K562 (cell line): ENCODE data around the gene GPRC5B. TPM values are rescaled to one million over a fixed set of nuclear protein-coding genes. Genes with fewer than 3 reads are reported as not detected.

ENCODE experiments used
- ARNT ChIP-seq, 2 experiments: fragments of 450-650 bp; IDR thresholded peaks; 2 replicates each; pipeline ENCODE4 v1.6.1; 2016; ENCODE audit warnings: mild to moderate bottlenecking in 1 of 2
- BRD9 ChIP-seq: fragments of 450-650 bp; IDR thresholded peaks from 2 replicates; pipeline ENCODE4 v1.6.1; 2018; ENCODE audit warnings: low read depth; ENCODE audit not compliant: partially characterized antibody
- CBFB ChIP-seq: sonication (generic); formaldehyde crosslinking; IDR thresholded peaks from 2 replicates; pipeline ENCODE4 v1.4.0; 2020; ENCODE audit warnings: mild to moderate bottlenecking, missing genetic modification reagents
- DACH1 ChIP-seq: fragments of 450-650 bp; IDR thresholded peaks from 2 replicates; pipeline ENCODE4 v1.6.1; 2018; ENCODE audit not compliant: partially characterized antibody
- DPF2 ChIP-seq: fragments of 450-650 bp; IDR thresholded peaks from 2 replicates; pipeline ENCODE4 v1.6.1; 2016
- EP300 ChIP-seq: IDR thresholded peaks from 2 replicates; pipeline ENCODE4 v1.6.1; 2012; ENCODE audit warnings: low read length, improper control_type of control experiment
- EZH2 ChIP-seq: IDR thresholded peaks from 2 replicates; pipeline ENCODE4 v1.6.1; 2012; ENCODE audit warnings: low read depth, mild to moderate bottlenecking, inconsistent platforms, low read length, borderline replicate concordance
- FUS ChIP-seq: fragments of 200-400 bp; formaldehyde crosslinking; optimal IDR thresholded peaks from 2 replicates; pipeline ENCODE3; 2017; ENCODE audit warnings: low read depth, low read length
- HNRNPK ChIP-seq: fragments of 200-400 bp; formaldehyde crosslinking; IDR thresholded peaks from one replicate; pipeline ENCODE4 v1.6.1; 2018; ENCODE audit warnings: mild to moderate bottlenecking, low read depth, low read length; ENCODE audit not compliant: poor library complexity, severe bottlenecking
- HNRNPLL ChIP-seq: fragments of 200-400 bp; formaldehyde crosslinking; IDR thresholded peaks from 2 replicates; pipeline ENCODE4 v1.6.1; 2017; ENCODE audit warnings: low read length, low read depth, mild to moderate bottlenecking; ENCODE audit not compliant: poor library complexity, severe bottlenecking
- IRF2 ChIP-seq: sonication (generic); formaldehyde crosslinking; IDR thresholded peaks from 2 replicates; pipeline ENCODE4 v1.8.1; 2022; ENCODE audit warnings: mild to moderate bottlenecking, missing genetic modification reagents
- KAT7 ChIP-seq: sonication (generic); formaldehyde crosslinking; IDR thresholded peaks from 2 replicates; pipeline ENCODE4 v1.8.0; 2022; ENCODE audit warnings: missing genetic modification reagents, mild to moderate bottlenecking, borderline replicate concordance
- KDM5B ChIP-seq: fragments of 200-600 bp; sonication (generic); IDR thresholded peaks from 2 replicates; pipeline ENCODE4 v1.6.1; 2012; ENCODE audit warnings: low read depth, mild to moderate bottlenecking, moderate library complexity, low read length, control low read depth, inconsistent platforms; ENCODE audit not compliant: insufficient replicate concordance
- MED1 ChIP-seq: sonication (generic); formaldehyde crosslinking; IDR thresholded peaks from 2 replicates; pipeline ENCODE4 v1.8.1; 2023; ENCODE audit warnings: missing genetic modification reagents, borderline replicate concordance
- MTA2 ChIP-seq: fragments of 450-650 bp; IDR thresholded peaks from 2 replicates; pipeline ENCODE4 v1.6.1; 2016; ENCODE audit warnings: low read depth
- NBN ChIP-seq: fragments of 450-650 bp; IDR thresholded peaks from 2 replicates; pipeline ENCODE4 v1.6.1; 2016; ENCODE audit warnings: low read depth, mild to moderate bottlenecking
- NCOA4 ChIP-seq: fragments of 450-650 bp; IDR thresholded peaks from 2 replicates; pipeline ENCODE4 v1.6.1; 2018; ENCODE audit warnings: mild to moderate bottlenecking; ENCODE audit not compliant: partially characterized antibody
- NEUROD1 ChIP-seq: fragments of 150-350 bp; IDR thresholded peaks from 2 replicates; pipeline ENCODE4 v1.6.1; 2014; ENCODE audit warnings: borderline replicate concordance, low read length, low read depth; ENCODE audit not compliant: partially characterized antibody
- PHF8 ChIP-seq: fragments of 200-600 bp; sonication (generic); IDR thresholded peaks from 2 replicates; pipeline ENCODE4 v1.6.1; 2012; ENCODE audit warnings: mixed run types, mild to moderate bottlenecking, inconsistent platforms, low read length, moderate library complexity, borderline replicate concordance
- RAD51 ChIP-seq: fragments of 450-650 bp; IDR thresholded peaks from 2 replicates; pipeline ENCODE4 v1.7.1; 2016; ENCODE audit warnings: low read depth, mild to moderate bottlenecking, borderline replicate concordance
- RFX7 ChIP-seq: fragments of 250-450 bp; sonication (Bioruptor Pico); IDR thresholded peaks from 2 replicates; pipeline ENCODE4 v1.5.1; 2021; ENCODE audit warnings: mild to moderate bottlenecking
- TEAD4 ChIP-seq, 2 experiments: sonication (generic) in 1 of 2; formaldehyde crosslinking in 1 of 2; IDR thresholded peaks; 2 replicates each; pipeline versions ENCODE4 v1.6.1 to v1.8.0; 2012 to 2022; ENCODE audit warnings: borderline replicate concordance in 1 of 2, inconsistent platforms in 1 of 2, low read length in 1 of 2, mild to moderate bottlenecking in 1 of 2, missing genetic modification reagents in 1 of 2
- ZFP36 ChIP-seq: fragments of 150-350 bp; IDR thresholded peaks from 2 replicates; pipeline ENCODE4 v1.6.1; 2018; ENCODE audit warnings: low read length, low read depth; ENCODE audit not compliant: partially characterized antibody
- ZNF12 ChIP-seq: sonication (generic); formaldehyde crosslinking; IDR thresholded peaks from 2 replicates; pipeline ENCODE4 v1.4.0; 2020; ENCODE audit warnings: mild to moderate bottlenecking, missing genetic modification reagents
- ZNF175 ChIP-seq: fragments of 200-800 bp; sonication (Bioruptor generic); IDR thresholded peaks from 2 replicates; pipeline ENCODE4 v1.6.1; 2016; ENCODE audit warnings: low read depth, mild to moderate bottlenecking, missing genetic modification characterization, missing compliant biosample characterization
- ZNF584 ChIP-seq: fragments of 200-800 bp; sonication (Bioruptor generic); IDR thresholded peaks from 2 replicates; pipeline ENCODE4 v1.6.1; 2016; ENCODE audit warnings: low read depth, mild to moderate bottlenecking, missing genetic modification characterization, missing compliant biosample characterization
- polyA plus RNA-seq, 8 experiments: library from polyadenylated mRNA; depleted of rRNA in 4 of 8; stranded (reverse) in 5 of 8; unstranded in 3 of 8; fragments of >200 nt; fragmentation: Nextera tagmentation in 2 of 8; fragmentation: Illumina TruSeq in 1 of 8; extraction: Ambion mirVana in 2 of 8; extraction: Trizol in 1 of 8; gene quantifications; 2 replicates each; pipeline versions ENCODE4 v1.2.1 to v1.2.3, GENCODE V29; 2011 to 2014; ENCODE audit warnings: inconsistent platforms in 1 of 8, missing spikeins in 1 of 8
- total RNA-seq, 7 experiments: library from RNA; depleted of rRNA in 6 of 7; stranded (reverse); fragments of >200 nt in 6 of 7; fragmentation: Illumina TruSeq in 2 of 7; extraction: Trizol in 2 of 7; gene quantifications; 2 replicates each; pipeline versions ENCODE4 v1.2.1 to v1.2.3, GENCODE V29; 2011 to 2021; ENCODE audit warnings: low replicate concordance in 1 of 7
- TF ChIP-seq, protein P1 (sequence below): fragments of 450-650 bp; formaldehyde crosslinking; IDR thresholded peaks from 2 replicates; pipeline ENCODE4 v1.4.0; 2020; ENCODE audit warnings: mild to moderate bottlenecking, moderate library complexity
- TF ChIP-seq, protein P2 (sequence below), 2 experiments: fragments of 450-650 bp in 1 of 2; sonication (generic) in 1 of 2; formaldehyde crosslinking in 1 of 2; IDR thresholded peaks in 1 of 2; conservative IDR thresholded peaks in 1 of 2; 2 replicates each; pipeline versions ENCODE4 v1.6.1 to v1.8.1; 2016 to 2023; ENCODE audit warnings: mild to moderate bottlenecking in 2 of 2, moderate library complexity in 2 of 2, inconsistent platforms in 1 of 2, missing genetic modification reagents in 1 of 2

The GPRC5B gene
- total and polyA plus RNA-seq, 9 of the 15 experiments (the other 6 are each of a cell fraction or from before 2014, with no cell fraction given), result 0.65 to 5.5 (median 1.3) TPM

GRCh38 chr16:19842426-19843157, 42.1 kb downstream of the GPRC5B start (continued):
- TF ChIP-seq IRF2 (CRISPR knock-in tag) (no peak), ARNT (IDR thresholded peaks at IDR 0.05) (0 out of 4 replicates have a peak, but pooled peaks have one; percentile 15 to 23), EZH2 (no peak), DACH1 (no peak), KAT7 (CRISPR knock-in tag) (no peak), ZFP36 (no peak), HNRNPLL (no peak), ZNF584 (CRISPR knock-in tag) (no peak), CBFB (no peak), FUS (no peak), HNRNPK (no peak), RFX7 (no peak), MED1 (CRISPR knock-in tag) (no peak), BRD9 (no peak), NEUROD1 (no peak), NCOA4 (no peak), MTA2 (peak; percentile 78), ZNF175 (CRISPR knock-in tag) (no peak), TEAD4 (IDR thresholded peaks at IDR 0.05; ENCODE audit: low read length) (peak; percentile 89), TEAD4 (CRISPR knock-in tag; IDR thresholded peaks at IDR 0.05; ENCODE audit: borderline replicate concordance) (no peak), EP300 (peak; percentile 90), PHF8 (no peak), NBN (0 out of 2 replicates have a peak, but pooled peaks have one; percentile 14), DPF2 (peak; percentile 86), RAD51 (no peak), KDM5B (no peak), ZNF12 (no peak)
- TF ChIP-seq, protein P1, sequence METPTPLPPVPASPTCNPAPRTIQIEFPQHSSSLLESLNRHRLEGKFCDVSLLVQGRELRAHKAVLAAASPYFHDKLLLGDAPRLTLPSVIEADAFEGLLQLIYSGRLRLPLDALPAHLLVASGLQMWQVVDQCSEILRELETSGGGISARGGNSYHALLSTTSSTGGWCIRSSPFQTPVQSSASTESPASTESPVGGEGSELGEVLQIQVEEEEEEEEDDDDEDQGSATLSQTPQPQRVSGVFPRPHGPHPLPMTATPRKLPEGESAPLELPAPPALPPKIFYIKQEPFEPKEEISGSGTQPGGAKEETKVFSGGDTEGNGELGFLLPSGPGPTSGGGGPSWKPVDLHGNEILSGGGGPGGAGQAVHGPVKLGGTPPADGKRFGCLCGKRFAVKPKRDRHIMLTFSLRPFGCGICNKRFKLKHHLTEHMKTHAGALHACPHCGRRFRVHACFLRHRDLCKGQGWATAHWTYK, result 0 out of 2 replicates have a peak, but pooled peaks have one; percentile 32
- TF ChIP-seq, protein P2, sequence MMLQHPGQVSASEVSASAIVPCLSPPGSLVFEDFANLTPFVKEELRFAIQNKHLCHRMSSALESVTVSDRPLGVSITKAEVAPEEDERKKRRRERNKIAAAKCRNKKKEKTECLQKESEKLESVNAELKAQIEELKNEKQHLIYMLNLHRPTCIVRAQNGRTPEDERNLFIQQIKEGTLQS (IDR thresholded peaks at IDR 0.05), result no peak
- TF ChIP-seq, protein P2 (CRISPR knock-in tag; conservative IDR thresholded peaks at IDR 0.05), result no peak
